Testis (tissue), 3 donors: ENCODE results near the gene TSLP. TPM values are rescaled to one million over a fixed set of nuclear protein-coding genes. Genes with fewer than 3 reads are reported as not detected.

Source experiments
- DNase-seq: peaks from one replicate; pipeline ENCODE4 v3.0.0-alpha.2; 2019
- H3K27ac ChIP-seq, 2 donors: fragments of 200-600 bp; sonication (generic); one replicate each; pipeline ENCODE4 v1.5.1; 2019
- H3K27me3 ChIP-seq: fragments of 200-600 bp; sonication (generic); one replicate; pipeline ENCODE4 v1.5.1; 2019
- H3K36me3 ChIP-seq: fragments of 200-600 bp; sonication (generic); one replicate; pipeline ENCODE4 v1.5.1; 2017; ENCODE audit warnings: low read depth; ENCODE audit errors: missing control alignments
- H3K4me1 ChIP-seq: fragments of 200-600 bp; sonication (generic); one replicate; pipeline ENCODE4 v1.5.1; 2019
- H3K4me3 ChIP-seq, 2 donors: fragments of 200-600 bp; sonication (generic); one replicate each; pipeline ENCODE4 v1.5.1; 2017 to 2019
- H3K9me3 ChIP-seq: fragments of 200-600 bp; sonication (generic); one replicate; pipeline ENCODE4 v1.5.1; 2017
- CTCF ChIP-seq, 3 experiments: fragments of 450-650 bp in 2 of 3; fragments of 200-600 bp in 1 of 3; sonication (generic) in 1 of 3; IDR thresholded peaks; one replicate each; pipeline ENCODE4 v1.5.1; 2016 to 2019; ENCODE audit warnings: antibody characterized with exemption in 3 of 3, mild to moderate bottlenecking in 2 of 3, moderate library complexity in 1 of 3
- POLR2A ChIP-seq: fragments of 450-650 bp; IDR thresholded peaks from one replicate; pipeline ENCODE4 v1.6.1; 2017; ENCODE audit warnings: antibody characterized with exemption, mild to moderate bottlenecking, moderate library complexity
- WGBS, 2 donors: methylation state at CpG; one replicate each; pipeline ENCODE4 v1.1.5; 2018; 5-methylcytosine and 5-hydroxymethylcytosine counted together
- intact Hi-C: fragments of 100-400 bp; cut with DNase I; formaldehyde crosslinking; loops from one replicate; pipeline ENCODE4 v1.15.1; 2023; ENCODE audit warnings: low total_unique reads
- polyA plus RNA-seq: library from polyadenylated mRNA; stranded (reverse); fragments of 350-450 nt; fragmentation: Illumina TruSeq; extraction: RNeasy Lipid Tissue Mini Kit (QIAGEN cat#74804); gene quantifications from one replicate; pipeline ENCODE4 v1.2.3, GENCODE V29; 2014; ENCODE audit warnings: low read depth, low replicate concordance; ENCODE audit not compliant: insufficient read depth
- total RNA-seq, 2 donors: library from RNA; depleted of rRNA; stranded (reverse); fragments of >200 nt; gene quantifications; one replicate each; pipeline ENCODE4 v1.2.3, GENCODE V29; 2016

The TSLP gene
- total and polyA plus RNA-seq, 3 donors from 2014 or later = 1.2 to 1.7 (median 1.7) TPM

- no peak for TF ChIP-seq CTCF (IDR thresholded peaks at IDR 0.05)
- TF ChIP-seq POLR2A = no peak
- intact Hi-C loops = no loop called here
- DNase-seq = no peak
- Histone ChIP-seq H3K4me1 (no peaks in the 10 kb centered on the region), H3K4me3 (no peak overlapping the region), H3K36me3 (no peaks in the 10 kb centered on the region), H3K27me3 (no peaks in the 10 kb centered on the region), H3K9me3 (no peaks in the 10 kb centered on the region), H3K27ac (no peak overlapping the region)
- 91 to 96% methylated on average over 2 of the region's 2 CpGs for WGBS, 2 donors
Observed at GRCh38 chr5:111060169-111060568, 11.3 kb upstream of the TSLP start.

- Histone ChIP-seq H3K27me3 (no peaks in the 10 kb centered on the region), H3K27ac (no peak overlapping the region), H3K36me3 (no peaks in the 10 kb centered on the region), H3K4me1 (no peaks in the 10 kb centered on the region), H3K4me3 (no peak overlapping the region), H3K9me3 (no peaks in the 10 kb centered on the region)
- no peak for DNase-seq
- TF ChIP-seq POLR2A (no peak), CTCF (IDR thresholded peaks at IDR 0.05) (no peak)
- intact Hi-C loops = no loop called here
Observed at GRCh38 chr5:111061618-111062017, 9.9 kb upstream of the TSLP start.

- no peak overlapping the region for H3K27ac ChIP-seq
- H3K9me3 ChIP-seq = no peaks in the 10 kb centered on the region
- TF ChIP-seq POLR2A (no peak), CTCF (IDR thresholded peaks at IDR 0.05) (no peak)
- H3K4me3 ChIP-seq = no peak overlapping the region
- 39 to 50% methylated on average over 3 of the region's 3 CpGs for WGBS, 2 donors
- no peaks in the 10 kb centered on the region for H3K36me3 ChIP-seq
- no peaks in the 10 kb centered on the region for H3K27me3 ChIP-seq
- no peak for DNase-seq
- intact Hi-C loops = no loop called here
- no peaks in the 10 kb centered on the region for H3K4me1 ChIP-seq
Observed at GRCh38 chr5:111063709-111064322, 7.7 kb upstream of the TSLP start.

GRCh38 chr5:111066261-111066938 is 5.1 kb upstream of the TSLP start:
- no peak for DNase-seq
- intact Hi-C loops = no loop called here
- Histone ChIP-seq H3K36me3 (no peaks in the 10 kb centered on the region), H3K4me3 (no peak overlapping the region), H3K4me1 (no peaks in the 10 kb centered on the region), H3K27ac (no peak overlapping the region), H3K9me3 (no peaks in the 10 kb centered on the region), H3K27me3 (no peaks in the 10 kb centered on the region)
- TF ChIP-seq POLR2A (no peak), CTCF (IDR thresholded peaks at IDR 0.05) (no peak)
- WGBS, 2 donors = 76 to 87% methylated on average over 2 of the region's 2 CpGs

GRCh38 chr5:111068213-111068612 is 3.3 kb upstream of the TSLP start:
- TF ChIP-seq POLR2A = no peak
- TF ChIP-seq CTCF (IDR thresholded peaks at IDR 0.05) = no peak
- intact Hi-C loops = no loop called here
- H3K27me3 ChIP-seq = no peaks in the 10 kb centered on the region

More at GRCh38 chr5:111068213-111068612, 3.3 kb upstream of the TSLP start:
- Histone ChIP-seq H3K27ac (no peak overlapping the region), H3K4me3 (no peak overlapping the region), H3K36me3 (no peaks in the 10 kb centered on the region), H3K9me3 (no peaks in the 10 kb centered on the region), H3K4me1 (no peaks in the 10 kb centered on the region)
- no peak for DNase-seq
- 75 to 80% methylated on average over 2 of the region's 2 CpGs for WGBS, 2 donors
